HG02840 (cell line): ENCODE measurements around the gene TSPYL1.
"Not testable (repeated sequence)": the region's sequence is repeated elsewhere in the genome, so short reads cannot be mapped to it uniquely, and the experiment has no call there.

Experiments used
- ATAC-seq: cut with Tn5 transposase; IDR thresholded peaks from one replicate; pipeline ENCODE4 v1.9.1; 2021; ENCODE audit warnings: mild to moderate bottlenecking, moderate library complexity, moderate number of reproducible peaks; ENCODE audit not compliant: unreplicated experiment, low FRiP score

The TSPYL1 gene

DNA sequence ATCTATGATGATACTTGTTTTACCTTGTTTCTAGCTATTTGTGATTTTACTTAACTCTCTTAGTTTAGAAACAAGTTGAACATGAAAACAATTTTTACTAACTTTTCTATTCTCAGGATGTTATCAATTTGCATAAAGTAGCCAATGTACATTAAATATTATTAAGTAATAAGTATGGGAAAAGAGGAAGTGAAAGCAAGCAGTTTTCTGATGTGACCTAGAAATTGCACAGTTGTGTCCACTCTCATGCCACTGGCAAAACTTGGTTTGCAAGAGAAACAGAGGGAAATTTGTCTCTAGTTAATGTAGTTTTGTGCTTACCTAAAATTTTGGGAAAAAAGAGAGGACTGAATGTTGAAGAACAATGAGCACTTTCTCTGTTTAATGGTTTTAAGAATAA lies 19.2 kb upstream of the TSPYL1 start:
- no peak for ATAC-seq

GRCh38 chr6:116298273-116298672 lies 18.5 kb upstream of the TSPYL1 start:
- ATAC-seq = no peak

DNA sequence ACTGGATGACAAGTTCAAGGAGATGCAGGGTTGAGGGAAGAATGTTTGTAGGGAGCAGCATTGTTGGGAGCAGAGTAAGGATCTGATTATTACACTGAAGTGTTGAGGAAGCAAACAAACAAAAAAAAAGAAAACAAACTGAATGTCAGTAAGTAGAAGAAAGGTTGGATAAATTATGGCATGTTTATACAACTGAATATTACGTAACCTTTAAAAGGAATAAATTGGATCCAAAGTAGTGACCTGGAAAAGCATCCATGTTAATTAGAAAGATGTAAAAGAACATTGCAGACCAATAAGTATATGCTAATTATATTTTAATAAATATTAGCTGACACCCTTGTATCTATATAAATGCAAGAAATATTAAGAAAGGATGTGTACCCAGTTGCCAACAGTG lies 12.8 kb upstream of the TSPYL1 start:
- no peak for ATAC-seq

GRCh38 chr6:116291701-116292396 lies 12.1 kb upstream of the TSPYL1 start:
- no peak for ATAC-seq

- no peak for ATAC-seq
These were observed 11.1 kb upstream of the TSPYL1 start for GRCh38 chr6:116290799-116291198.

DNA sequence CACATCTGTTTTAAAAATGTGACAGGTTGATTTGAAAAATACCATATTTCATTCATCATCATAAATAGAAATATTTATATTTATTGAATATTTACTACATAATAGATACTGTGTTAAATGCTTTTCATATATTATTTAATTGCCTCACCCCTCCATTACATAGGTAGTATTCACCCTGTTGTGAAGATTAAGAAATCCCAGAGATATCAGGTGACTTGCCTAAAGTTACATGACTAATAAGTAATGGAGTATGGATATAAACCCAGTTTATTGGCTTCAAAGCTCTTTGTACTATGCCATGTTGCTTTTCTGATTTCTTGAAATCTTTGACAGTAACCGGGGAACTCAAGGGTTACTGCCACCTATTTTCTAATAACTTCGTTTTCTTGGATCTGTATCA lies 10.1 kb upstream of the TSPYL1 start:
- ATAC-seq = no peak

DNA sequence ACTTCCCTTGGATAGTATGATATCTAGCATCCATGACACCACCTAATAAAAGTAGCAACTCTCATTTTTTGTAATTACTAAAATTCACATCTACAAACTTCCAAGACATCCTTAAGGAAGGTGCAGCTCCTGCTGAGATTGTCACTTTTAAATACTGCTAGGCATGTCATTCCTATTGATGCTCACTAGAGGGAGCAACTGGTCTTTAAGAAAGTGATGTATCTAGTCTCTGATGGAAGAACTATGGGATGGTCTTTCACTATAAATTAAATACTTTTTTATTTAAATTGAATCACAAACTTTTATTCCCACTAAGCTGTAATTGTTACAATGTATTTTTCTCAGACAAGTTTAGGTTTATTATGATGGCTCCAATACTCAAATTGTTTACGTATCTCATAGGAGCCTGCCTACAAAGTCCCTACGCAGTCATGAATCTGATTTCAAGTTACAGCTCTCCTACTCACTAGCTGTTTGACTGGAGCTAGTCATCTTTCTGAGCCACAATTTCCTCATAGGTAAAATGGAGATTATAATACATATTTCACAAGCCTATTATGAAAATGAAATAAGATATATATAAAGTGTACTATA lies 8.1 kb upstream of the TSPYL1 start:
- ATAC-seq = no peak

DNA sequence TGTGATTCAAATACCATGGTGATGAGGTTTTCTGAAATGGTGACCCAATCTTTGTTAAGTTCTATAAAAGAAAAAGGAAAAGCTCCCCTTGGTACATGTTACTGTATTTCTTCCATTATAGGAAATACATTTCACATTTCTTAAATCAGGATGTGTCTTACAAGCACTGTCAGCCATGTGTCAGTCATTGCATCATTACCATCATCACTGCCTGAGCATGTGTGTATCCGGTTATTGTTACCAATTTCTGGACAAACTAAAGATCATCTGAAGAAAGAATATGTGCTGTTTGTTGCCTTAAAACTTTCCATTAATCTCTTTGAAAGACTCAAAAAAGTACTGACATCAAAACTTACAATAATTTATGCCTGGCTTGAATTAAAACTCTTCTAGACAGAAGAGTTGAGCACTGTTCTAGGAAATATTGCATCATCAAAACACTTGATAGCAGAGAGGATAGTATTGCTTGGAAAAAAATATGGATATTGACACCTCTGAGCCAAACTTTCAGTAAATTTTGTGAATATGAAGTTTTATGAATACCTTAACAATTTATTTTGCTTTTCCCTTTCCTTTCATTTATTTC lies 7.1 kb upstream of the TSPYL1 start:
- no peak for ATAC-seq

GRCh38 chr6:116284984-116285383 lies 5.3 kb upstream of the TSPYL1 start:
- not testable (repeated sequence) for ATAC-seq

DNA sequence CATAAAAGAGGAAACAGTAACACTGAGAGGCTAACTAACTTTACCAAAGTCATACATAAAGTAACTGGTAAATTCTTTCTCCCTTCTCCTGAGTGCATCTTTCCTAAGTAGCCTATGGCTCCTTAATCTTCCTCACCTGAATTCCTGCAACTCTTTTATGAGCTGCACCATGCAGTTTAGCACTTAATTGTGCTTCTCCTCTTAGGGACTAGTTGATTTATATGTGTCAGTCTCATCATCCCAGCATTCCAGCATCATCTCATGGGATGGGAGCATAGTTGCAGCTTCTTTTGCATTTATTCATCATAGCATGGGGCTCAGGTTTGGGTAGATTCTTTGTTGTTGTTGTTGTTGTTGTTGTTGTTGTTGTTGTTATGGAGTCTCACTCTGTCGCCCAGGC lies 3.5 kb upstream of the TSPYL1 start:
- ATAC-seq = no peak

- no peak for ATAC-seq
These were observed 3.0 kb upstream of the TSPYL1 start for GRCh38 chr6:116282698-116283097.

GRCh38 chr6:116280933-116281316 lies 1.2 kb upstream of the TSPYL1 start:
- ATAC-seq = no peak

- ATAC-seq = no peak
These were observed 617 bp upstream of the TSPYL1 start for GRCh38 chr6:116280161-116280932.

DNA sequence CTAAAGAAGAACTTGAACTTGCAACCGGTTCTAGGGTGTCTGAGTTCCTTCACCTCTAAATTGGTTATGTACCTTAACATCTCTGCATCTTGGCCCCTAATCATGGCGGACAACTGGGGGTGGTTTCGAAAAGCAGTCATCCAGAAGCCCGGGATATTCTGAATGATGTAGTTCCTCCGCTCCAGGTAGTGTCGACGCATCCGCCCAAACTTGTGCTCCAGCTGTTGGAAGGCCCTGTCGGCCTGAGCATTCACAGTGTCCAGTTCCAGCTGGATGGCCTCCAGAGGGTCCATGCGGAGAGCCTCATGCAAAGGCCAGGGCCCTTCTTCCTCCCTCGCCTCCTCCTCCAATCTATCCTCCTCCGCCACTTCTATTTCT lies 887 bp downstream of the TSPYL1 start:
- peak; percentile 2 for ATAC-seq

DNA sequence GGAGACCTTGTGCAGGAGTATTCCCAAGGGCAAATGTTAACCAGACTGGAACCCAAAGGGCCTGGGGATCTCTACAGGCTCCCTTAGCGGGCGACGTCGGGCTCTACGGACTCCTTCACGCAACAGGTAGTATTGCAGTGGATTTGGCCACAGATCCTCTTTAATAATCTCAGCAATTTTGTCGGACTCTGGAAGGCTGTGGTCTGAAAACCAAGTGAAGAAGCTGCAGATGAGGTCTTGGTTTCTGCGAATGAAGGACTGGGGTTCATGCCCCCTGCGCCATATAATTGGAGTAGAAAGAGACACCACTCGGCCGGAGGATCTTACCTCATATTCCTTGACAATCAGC lies 1.3 kb downstream of the TSPYL1 start:
- ATAC-seq = no peak

DNA sequence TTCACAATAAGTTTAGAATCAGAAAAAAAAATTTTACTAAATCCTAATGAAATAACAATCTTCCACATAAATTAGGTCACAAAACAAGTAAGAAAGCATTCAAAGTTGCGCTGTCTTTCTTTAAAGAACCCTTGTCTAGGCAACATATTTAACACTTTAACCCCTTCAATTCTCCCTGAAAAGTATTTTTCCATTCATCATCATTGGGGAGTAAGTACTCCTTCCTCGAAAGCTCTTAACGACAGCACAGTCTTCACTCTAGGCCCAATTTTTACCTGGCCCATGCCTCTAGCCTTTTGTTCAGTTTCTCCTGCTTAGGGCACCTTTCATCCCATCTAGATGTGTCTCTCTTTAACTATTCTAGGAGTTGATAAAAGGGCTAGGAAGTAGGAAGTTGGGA lies 2.6 kb downstream of the TSPYL1 start:
- no peak for ATAC-seq

DNA sequence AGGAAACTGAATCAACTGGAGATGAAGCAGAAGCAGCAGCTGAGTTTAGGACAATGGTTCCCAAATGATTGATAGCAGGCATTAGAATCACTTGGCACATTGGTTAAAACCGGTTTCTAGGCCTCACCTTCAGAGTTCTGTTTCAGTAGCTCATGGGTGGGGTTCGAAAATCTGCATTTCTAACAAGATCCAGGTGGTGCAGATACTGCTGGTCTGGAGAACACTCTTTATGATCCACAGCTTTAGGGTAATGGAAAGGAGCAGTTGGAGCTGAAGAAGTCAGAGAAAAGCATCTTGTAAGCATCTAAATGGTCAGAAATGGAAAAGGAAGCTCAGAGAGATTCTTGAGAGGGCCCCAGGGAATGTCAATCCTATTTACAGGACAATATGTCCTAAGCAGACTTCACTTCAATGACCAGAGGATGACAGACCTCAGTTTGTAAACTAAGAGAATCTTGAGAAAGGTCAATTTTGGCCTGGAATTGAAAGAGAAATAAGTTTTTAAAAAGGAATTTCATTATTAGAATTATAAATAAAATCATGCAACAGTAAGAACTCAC lies 8.5 kb downstream of the TSPYL1 start:
- ATAC-seq = no peak

- ATAC-seq = peak; percentile 60
These were observed 11.0 kb downstream of the TSPYL1 start for GRCh38 chr6:116268589-116269293.

DNA sequence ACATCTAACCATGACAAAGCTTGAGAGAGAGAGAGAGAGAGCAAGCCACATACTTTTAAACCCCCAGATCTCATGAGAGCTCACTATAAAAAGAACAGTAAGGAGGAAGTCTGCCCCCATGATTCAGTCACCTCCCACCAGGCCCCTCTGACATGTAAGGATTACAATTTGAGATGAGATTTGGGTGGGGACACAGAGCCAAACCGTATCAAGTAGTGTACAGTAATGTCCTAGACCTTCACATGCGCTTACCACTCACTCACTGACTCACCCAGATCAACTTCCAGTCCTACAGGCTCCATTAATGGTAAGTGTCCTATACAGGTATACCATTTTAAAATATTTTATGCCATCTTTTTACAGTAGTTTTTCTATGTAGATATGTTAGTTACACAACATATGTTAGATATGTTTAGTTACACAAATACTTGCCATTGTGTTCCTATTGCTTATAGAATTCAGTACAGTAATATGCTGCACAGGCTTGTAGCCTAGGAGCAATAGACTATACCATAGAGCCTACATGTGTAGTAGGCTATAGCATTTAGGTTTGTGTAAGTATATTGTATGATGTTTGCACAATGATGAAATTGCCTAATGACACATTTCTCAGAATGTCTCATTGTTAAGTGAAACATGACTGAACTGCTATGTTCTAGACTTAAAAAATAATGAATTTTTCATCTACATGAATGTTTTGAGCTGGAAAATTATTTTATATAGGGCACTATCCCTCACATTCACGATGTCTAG lies 11.7 kb downstream of the TSPYL1 start:
- ATAC-seq = no peak

DNA sequence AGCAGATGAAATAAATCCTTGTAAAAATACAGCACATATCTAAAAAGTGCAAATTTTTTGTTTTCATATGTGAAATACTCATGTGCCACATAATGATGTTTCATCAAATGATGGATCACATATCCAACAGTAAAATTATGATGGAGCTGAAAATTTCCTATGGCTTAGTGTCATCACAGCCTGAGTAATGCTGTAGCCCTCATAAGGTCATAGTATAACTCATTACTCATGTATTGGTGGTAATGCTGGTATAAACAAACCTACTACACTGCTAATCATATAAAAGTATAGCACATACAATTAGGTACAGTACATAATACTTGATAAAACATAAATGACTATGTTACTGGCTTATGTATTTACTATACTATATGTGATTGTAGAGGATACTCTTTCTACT lies 12.9 kb downstream of the TSPYL1 start:
- ATAC-seq = no peak
